GM12878 (cell line): ENCODE data around the gene ADORA2B. TPM values are rescaled to one million over a fixed set of nuclear protein-coding genes. Genes with fewer than 3 reads are reported as not detected.

Source experiments
- ATAC-seq: fragments of 200-7000 bp; cut with Tn5 transposase; 3 replicates; pipeline ENCODE4 v1.9.1; 2020; ENCODE audit warnings: mild to moderate bottlenecking, moderate library complexity
- BruUV-seq: library from RNA; stranded (reverse); fragments of 400-500 nt; replicated peaks from 2 replicates; lab custom pipeline; 2021; lab: Mats Ljungman, UMichigan
- CTCF ChIA-PET: fragments of 300-600 bp; sonication (Branson Sonifier 250); formaldehyde crosslinking; extraction: SDS; loops from one replicate; lab custom pipeline; 2021; ENCODE audit warnings: inconsistent platforms; lab: Yijun Ruan, JAX
- POLR2A ChIA-PET: fragments of 350-600 bp; formaldehyde crosslinking; extraction: SDS; loops from one replicate; lab custom pipeline; 2021; ENCODE audit warnings: inconsistent platforms; lab: Charles Lee
- RAD21 ChIA-PET: fragments of 300-600 bp; sonication (Branson Sonifier 250); formaldehyde crosslinking; loops from one replicate; lab custom pipeline; 2023; ENCODE audit warnings: antibody characterized with exemption; ENCODE audit not compliant: unreplicated experiment; lab: Charles Lee
- SMC1A ChIA-PET: fragments of 300-600 bp; sonication (Branson Sonifier 250); formaldehyde crosslinking; loops from one replicate; lab custom pipeline; 2023; ENCODE audit not compliant: unreplicated experiment, uncharacterized antibody; lab: Charles Lee
- DNase-seq: peaks from one replicate; pipeline ENCODE4 v3.0.0-alpha.2; 2011; ENCODE audit warnings: low read depth, low spot score
- FAIRE-seq: peaks from 3 replicates; lab custom pipeline; 2011; peaks lifted over from hg19 to GRCh38; lab: Jason Lieb, UNC
- H2AFZ ChIP-seq: 2 replicates; pipeline ENCODE4 v1.6.0; 2011; ENCODE audit warnings: low read depth, low read length, control low read depth; ENCODE audit not compliant: control insufficient read depth
- H3K27ac ChIP-seq: 2 replicates; pipeline ENCODE4 v1.5.1; 2011; ENCODE audit warnings: control low read depth; ENCODE audit not compliant: control insufficient read depth, insufficient read depth
- H3K27me3 ChIP-seq, 2 experiments: replicated peaks in 1 of 2; 2 replicates each; pipeline versions ENCODE4 v1.6.0 to v1.6.1; 2011; ENCODE audit warnings: low read length in 1 of 2; ENCODE audit not compliant: control insufficient read depth in 2 of 2, insufficient read depth in 2 of 2
- H3K36me3 ChIP-seq, 2 experiments: 2 replicates each; pipeline ENCODE4 v1.5.1; 2011; ENCODE audit warnings: low read length in 1 of 2; ENCODE audit not compliant: control insufficient read depth in 2 of 2, insufficient read depth in 2 of 2
- H3K4me1 ChIP-seq: 2 replicates; pipeline ENCODE4 v1.6.1; 2011; ENCODE audit warnings: mild to moderate bottlenecking, low read length, moderate library complexity, mixed read lengths; ENCODE audit not compliant: control insufficient read depth, insufficient read depth
- H3K4me2 ChIP-seq: 2 replicates; pipeline ENCODE4 v1.6.0; 2011; ENCODE audit warnings: control low read depth; ENCODE audit not compliant: control insufficient read depth, insufficient read depth
- H3K4me3 ChIP-seq: fragments of 200-600 bp; sonication (generic); 2 replicates; pipeline ENCODE4 v1.5.1; 2016
- H3K79me2 ChIP-seq: 2 replicates; pipeline ENCODE4 v1.6.0; 2011; ENCODE audit warnings: low read length; ENCODE audit not compliant: control insufficient read depth, insufficient read depth
- H3K9ac ChIP-seq: 2 replicates; pipeline ENCODE4 v1.8.0; 2011; ENCODE audit warnings: low read length, control low read depth, mixed read lengths; ENCODE audit not compliant: control insufficient read depth, insufficient read depth
- H3K9me3 ChIP-seq: replicated peaks from 3 replicates; pipeline ENCODE4 v1.5.1; 2011; ENCODE audit warnings: mild to moderate bottlenecking, low read length; ENCODE audit not compliant: control insufficient read depth, insufficient read depth
- H4K20me1 ChIP-seq: 2 replicates; pipeline ENCODE4 v1.6.0; 2011; ENCODE audit not compliant: control insufficient read depth, insufficient read depth
- JUNB ChIP-seq: IDR thresholded peaks from 2 replicates; pipeline ENCODE4 v1.6.1; 2016; ENCODE audit warnings: antibody characterized with exemption, mild to moderate bottlenecking
- NR2C2 ChIP-seq: IDR thresholded peaks from 2 replicates; pipeline ENCODE4 v1.6.1; 2011; ENCODE audit warnings: borderline replicate concordance, low read depth; ENCODE audit not compliant: control insufficient read depth, insufficient read length
- NRF1 ChIP-seq: conservative IDR thresholded peaks from 2 replicates; pipeline ENCODE4 v1.6.1; 2011; ENCODE audit warnings: mild to moderate bottlenecking, low read depth, low read length, improper control_type of control experiment
- YBX1 ChIP-seq: fragments of 450-650 bp; IDR thresholded peaks from 2 replicates; pipeline ENCODE4 v1.6.1; 2016; ENCODE audit warnings: antibody characterized with exemption
- ZBED1 ChIP-seq: IDR thresholded peaks from 2 replicates; pipeline ENCODE4 v1.6.1; 2016; ENCODE audit warnings: borderline replicate concordance
- ZNF622 ChIP-seq: fragments of 450-650 bp; IDR thresholded peaks from 2 replicates; pipeline ENCODE4 v1.6.1; 2017; ENCODE audit warnings: mild to moderate bottlenecking, inconsistent platforms
- WGBS: methylation state at CpG from one replicate; pipeline ENCODE4 v1.1.6; 2016; ENCODE audit warnings: low lambda C conversion rate; ENCODE audit not compliant: insufficient replicate concordance, insufficient coverage; ENCODE audit errors: missing lambda C conversion rate; 5-methylcytosine and 5-hydroxymethylcytosine counted together
- in situ Hi-C: fragments of 300-500 bp; cut with MboI; formaldehyde crosslinking; loops from 9 replicates; pipeline ENCODE4 v1.14.3; 2018; ENCODE audit warnings: mixed read lengths
- intact Hi-C: fragments of 100-400 bp; cut with micrococcal nuclease; formaldehyde crosslinking; loops from one replicate; pipeline ENCODE4 v1.14.2; 2022; ENCODE audit not compliant: unreplicated experiment
- polyA plus RNA-seq, 11 experiments: library from polyadenylated mRNA; depleted of rRNA in 4 of 11; unstranded in 6 of 11; stranded (reverse) in 5 of 11; fragments of >200 nt; fragmentation: Nextera tagmentation in 4 of 11; fragmentation: Illumina TruSeq in 1 of 11; extraction: Ambion mirVana in 4 of 11; extraction: Trizol in 1 of 11; gene quantifications; 1 replicate in 1 of 11; 2 replicates in 10 of 11; pipeline versions ENCODE4 v1.2.1 to v1.2.3, GENCODE V29; 2011 to 2016; ENCODE audit warnings: inconsistent platforms in 2 of 11, missing spikeins in 2 of 11, low read depth in 1 of 11
- total RNA-seq, 4 experiments: library from RNA; depleted of rRNA in 3 of 4; stranded (reverse); fragments of >200 nt in 3 of 4; fragmentation: Illumina TruSeq in 1 of 4; extraction: Trizol in 1 of 4; gene quantifications; 2 replicates each; pipeline versions ENCODE4 v1.2.1 to v1.2.3, GENCODE V29; 2013 to 2021
- TF ChIP-seq, protein P1 (sequence below): fragments of 450-650 bp; formaldehyde crosslinking; IDR thresholded peaks from 2 replicates; pipeline ENCODE4 v1.4.0; 2022; ENCODE audit warnings: mild to moderate bottlenecking, moderate library complexity
- TF ChIP-seq, protein P2 (sequence below): IDR thresholded peaks from 2 replicates; pipeline ENCODE4 v1.6.1; 2011; ENCODE audit warnings: mild to moderate bottlenecking, low read depth, low read length, moderate library complexity; ENCODE audit not compliant: insufficient replicate concordance
- TF ChIP-seq, protein P3 (sequence below): fragments of 450-650 bp; IDR thresholded peaks from 2 replicates; pipeline ENCODE4 v1.6.1; 2016; ENCODE audit warnings: mild to moderate bottlenecking
- TF ChIP-seq, protein P4 (sequence below): fragments of 450-650 bp; formaldehyde crosslinking; IDR thresholded peaks from 2 replicates; pipeline ENCODE4 v1.5.0; 2022; ENCODE audit warnings: mild to moderate bottlenecking, missing genetic modification characterization

The ADORA2B gene
- total and polyA plus RNA-seq, 10 of the 15 experiments (the other 5 are each of a cell fraction or from before 2014, with no cell fraction given): 0.05 to 0.42 (median 0.17) TPM

DNA sequence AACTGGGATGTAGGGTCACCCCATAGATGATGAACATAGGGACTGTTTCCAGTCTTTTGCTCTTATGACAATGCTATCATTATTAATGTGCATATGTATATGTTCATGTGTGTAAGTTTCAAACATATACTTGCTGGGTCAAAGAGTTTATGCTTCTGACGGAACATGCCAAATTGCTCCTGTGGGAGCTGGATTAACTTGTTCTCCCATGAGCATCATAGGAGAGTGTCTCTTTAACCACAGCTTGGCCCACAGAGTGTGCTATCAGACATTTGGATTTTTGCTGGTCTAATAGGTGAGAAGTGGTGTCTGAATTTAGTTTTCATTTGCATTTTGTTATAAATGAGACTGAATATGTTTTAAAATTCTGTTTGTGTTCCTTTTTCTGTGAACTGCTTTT lies 22.3 kb upstream of the ADORA2B start:
- peaks cover 0 to 2% of the 10 kb centered on the region in 2 experiments; a peak in 2 of 4 replicates for H3K27me3 ChIP-seq
- no peaks in the 10 kb centered on the region for H3K79me2 ChIP-seq
- H2AFZ ChIP-seq: no peak overlapping the region
- no peaks in the 10 kb centered on the region for H3K36me3 ChIP-seq
- RAD21 ChIA-PET: no interaction called here
- H3K4me1 ChIP-seq: no peaks in the 10 kb centered on the region
- intact Hi-C loops: no loop called here
- no peak for DNase-seq
- CTCF ChIA-PET: no interaction called here
- no peak for FAIRE-seq
- H3K4me3 ChIP-seq: no peak overlapping the region
- SMC1A ChIA-PET: no interaction called here
- no peaks in the 10 kb centered on the region; the same call in 1 of the 3 replicates for H3K9me3 ChIP-seq
- in situ Hi-C loops: no loop called here
- ATAC-seq: no peak
- POLR2A ChIA-PET: no interaction called here
- no peak overlapping the region for H3K27ac ChIP-seq
- TF ChIP-seq, protein P1, sequence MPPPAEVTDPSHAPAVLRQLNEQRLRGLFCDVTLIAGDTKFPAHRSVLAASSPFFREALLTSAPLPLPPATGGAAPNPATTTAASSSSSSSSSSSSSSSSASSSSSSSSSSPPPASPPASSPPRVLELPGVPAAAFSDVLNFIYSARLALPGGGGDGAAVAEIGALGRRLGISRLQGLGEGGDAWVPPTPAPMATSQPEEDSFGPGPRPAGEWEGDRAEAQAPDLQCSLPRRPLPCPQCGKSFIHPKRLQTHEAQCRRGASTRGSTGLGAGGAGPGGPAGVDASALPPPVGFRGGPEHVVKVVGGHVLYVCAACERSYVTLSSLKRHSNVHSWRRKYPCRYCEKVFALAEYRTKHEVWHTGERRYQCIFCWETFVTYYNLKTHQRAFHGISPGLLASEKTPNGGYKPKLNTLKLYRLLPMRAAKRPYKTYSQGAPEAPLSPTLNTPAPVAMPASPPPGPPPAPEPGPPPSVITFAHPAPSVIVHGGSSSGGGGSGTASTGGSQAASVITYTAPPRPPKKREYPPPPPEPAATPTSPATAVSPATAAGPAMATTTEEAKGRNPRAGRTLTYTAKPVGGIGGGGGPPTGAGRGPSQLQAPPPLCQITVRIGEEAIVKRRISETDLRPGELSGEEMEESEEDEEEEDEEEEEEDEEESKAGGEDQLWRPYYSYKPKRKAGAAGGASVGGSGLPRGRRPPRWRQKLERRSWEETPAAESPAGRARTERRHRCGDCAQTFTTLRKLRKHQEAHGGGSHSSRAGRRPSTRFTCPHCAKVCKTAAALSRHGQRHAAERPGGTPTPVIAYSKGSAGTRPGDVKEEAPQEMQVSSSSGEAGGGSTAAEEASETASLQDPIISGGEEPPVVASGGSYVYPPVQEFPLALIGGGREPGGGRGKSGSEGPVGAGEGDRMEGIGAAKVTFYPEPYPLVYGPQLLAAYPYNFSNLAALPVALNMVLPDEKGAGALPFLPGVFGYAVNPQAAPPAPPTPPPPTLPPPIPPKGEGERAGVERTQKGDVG (CRISPR knock-in tag): no peak
- TF ChIP-seq NR2C2 (no peak), ZNF622 (no peak), ZBED1 (no peak), NRF1 (no peak), JUNB (no peak), YBX1 (no peak)
- TF ChIP-seq, protein P2, sequence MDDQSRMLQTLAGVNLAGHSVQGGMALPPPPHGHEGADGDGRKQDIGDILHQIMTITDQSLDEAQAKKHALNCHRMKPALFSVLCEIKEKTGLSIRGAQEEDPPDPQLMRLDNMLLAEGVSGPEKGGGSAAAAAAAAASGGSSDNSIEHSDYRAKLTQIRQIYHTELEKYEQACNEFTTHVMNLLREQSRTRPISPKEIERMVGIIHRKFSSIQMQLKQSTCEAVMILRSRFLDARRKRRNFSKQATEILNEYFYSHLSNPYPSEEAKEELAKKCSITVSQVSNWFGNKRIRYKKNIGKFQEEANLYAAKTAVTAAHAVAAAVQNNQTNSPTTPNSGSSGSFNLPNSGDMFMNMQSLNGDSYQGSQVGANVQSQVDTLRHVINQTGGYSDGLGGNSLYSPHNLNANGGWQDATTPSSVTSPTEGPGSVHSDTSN: no peak
- TF ChIP-seq, protein P3, sequence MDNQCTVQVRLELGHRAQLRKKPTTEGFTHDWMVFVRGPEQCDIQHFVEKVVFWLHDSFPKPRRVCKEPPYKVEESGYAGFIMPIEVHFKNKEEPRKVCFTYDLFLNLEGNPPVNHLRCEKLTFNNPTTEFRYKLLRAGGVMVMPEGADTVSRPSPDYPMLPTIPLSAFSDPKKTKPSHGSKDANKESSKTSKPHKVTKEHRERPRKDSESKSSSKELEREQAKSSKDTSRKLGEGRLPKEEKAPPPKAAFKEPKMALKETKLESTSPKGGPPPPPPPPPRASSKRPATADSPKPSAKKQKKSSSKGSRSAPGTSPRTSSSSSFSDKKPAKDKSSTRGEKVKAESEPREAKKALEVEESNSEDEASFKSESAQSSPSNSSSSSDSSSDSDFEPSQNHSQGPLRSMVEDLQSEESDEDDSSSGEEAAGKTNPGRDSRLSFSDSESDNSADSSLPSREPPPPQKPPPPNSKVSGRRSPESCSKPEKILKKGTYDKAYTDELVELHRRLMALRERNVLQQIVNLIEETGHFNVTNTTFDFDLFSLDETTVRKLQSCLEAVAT: no peak
- TF ChIP-seq, protein P4, sequence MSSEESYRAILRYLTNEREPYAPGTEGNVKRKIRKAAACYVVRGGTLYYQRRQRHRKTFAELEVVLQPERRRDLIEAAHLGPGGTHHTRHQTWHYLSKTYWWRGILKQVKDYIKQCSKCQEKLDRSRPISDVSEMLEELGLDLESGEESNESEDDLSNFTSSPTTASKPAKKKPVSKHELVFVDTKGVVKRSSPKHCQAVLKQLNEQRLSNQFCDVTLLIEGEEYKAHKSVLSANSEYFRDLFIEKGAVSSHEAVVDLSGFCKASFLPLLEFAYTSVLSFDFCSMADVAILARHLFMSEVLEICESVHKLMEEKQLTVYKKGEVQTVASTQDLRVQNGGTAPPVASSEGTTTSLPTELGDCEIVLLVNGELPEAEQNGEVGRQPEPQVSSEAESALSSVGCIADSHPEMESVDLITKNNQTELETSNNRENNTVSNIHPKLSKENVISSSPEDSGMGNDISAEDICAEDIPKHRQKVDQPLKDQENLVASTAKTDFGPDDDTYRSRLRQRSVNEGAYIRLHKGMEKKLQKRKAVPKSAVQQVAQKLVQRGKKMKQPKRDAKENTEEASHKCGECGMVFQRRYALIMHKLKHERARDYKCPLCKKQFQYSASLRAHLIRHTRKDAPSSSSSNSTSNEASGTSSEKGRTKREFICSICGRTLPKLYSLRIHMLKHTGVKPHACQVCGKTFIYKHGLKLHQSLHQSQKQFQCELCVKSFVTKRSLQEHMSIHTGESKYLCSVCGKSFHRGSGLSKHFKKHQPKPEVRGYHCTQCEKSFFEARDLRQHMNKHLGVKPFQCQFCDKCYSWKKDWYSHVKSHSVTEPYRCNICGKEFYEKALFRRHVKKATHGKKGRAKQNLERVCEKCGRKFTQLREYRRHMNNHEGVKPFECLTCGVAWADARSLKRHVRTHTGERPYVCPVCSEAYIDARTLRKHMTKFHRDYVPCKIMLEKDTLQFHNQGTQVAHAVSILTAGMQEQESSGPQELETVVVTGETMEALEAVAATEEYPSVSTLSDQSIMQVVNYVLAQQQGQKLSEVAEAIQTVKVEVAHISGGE (CRISPR knock-in tag): no peak
- no peak overlapping the region for H3K4me2 ChIP-seq
- 0% methylated on average over 1 of the region's 1 CpG for WGBS
- no peak overlapping the region for H3K9ac ChIP-seq
- no TSS peak for BruUV-seq
- H4K20me1 ChIP-seq: no peaks in the 10 kb centered on the region
